ENCODE results near the gene TUBGCP5. TPM values are rescaled to one million over a fixed set of nuclear protein-coding genes. Genes with fewer than 3 reads are reported as not detected.

Gene TUBGCP5
- total RNA-seq, 1 donor from 2014 or later = 12.9 TPM

- Histone ChIP-seq H3K4me3 (ENCODE audit: low read depth, low read length) (no peak overlapping the region), H3K36me3 (ENCODE audit: control insufficient read depth, insufficient read depth, low read length) (no peaks in the 10 kb centered on the region), H3K27me3 (ENCODE audit: control insufficient read depth, insufficient read depth, low read length) (no peaks in the 10 kb centered on the region)
- FAIRE-seq (no peak), DNase-seq (ENCODE audit: low read depth) (no peak)
- no peak for TF ChIP-seq CTCF (IDR thresholded peaks at IDR 0.05; ENCODE audit: insufficient read depth, low read length, severe bottlenecking)
Measured at GRCh38 chr15:22959321-22960101, 79.9 kb downstream of the TUBGCP5 start.

- no peak for TF ChIP-seq CTCF (IDR thresholded peaks at IDR 0.05; ENCODE audit: insufficient read depth, low read length, severe bottlenecking)
- Histone ChIP-seq H3K36me3 (ENCODE audit: control insufficient read depth, insufficient read depth, low read length) (no peaks in the 10 kb centered on the region), H3K27me3 (ENCODE audit: control insufficient read depth, insufficient read depth, low read length) (no peaks in the 10 kb centered on the region), H3K4me3 (ENCODE audit: low read depth, low read length) (no peak overlapping the region)
- no peak for DNase-seq (ENCODE audit: low read depth)
- FAIRE-seq = no peak
Measured at GRCh38 chr15:22958487-22959280, 80.7 kb downstream of the TUBGCP5 start.

- Histone ChIP-seq H3K36me3 (ENCODE audit: control insufficient read depth, insufficient read depth, low read length) (no peaks in the 10 kb centered on the region), H3K27me3 (ENCODE audit: control insufficient read depth, insufficient read depth, low read length) (no peaks in the 10 kb centered on the region), H3K4me3 (ENCODE audit: low read depth, low read length) (no peak overlapping the region)
- no peak for FAIRE-seq
- TF ChIP-seq CTCF (IDR thresholded peaks at IDR 0.05; ENCODE audit: insufficient read depth, low read length, severe bottlenecking) = no peak
- no peak for DNase-seq (ENCODE audit: low read depth)
Measured at GRCh38 chr15:22956978-22957260, 82.5 kb downstream of the TUBGCP5 start.

- no peak overlapping the region for H3K4me3 ChIP-seq (ENCODE audit: low read depth, low read length)
- FAIRE-seq = no peak
- no peaks in the 10 kb centered on the region for H3K27me3 ChIP-seq (ENCODE audit: control insufficient read depth, insufficient read depth, low read length)
- DNase-seq (ENCODE audit: low read depth) = no peak
- H3K36me3 ChIP-seq (ENCODE audit: control insufficient read depth, insufficient read depth, low read length) = no peaks in the 10 kb centered on the region
- no peak for TF ChIP-seq CTCF (IDR thresholded peaks at IDR 0.05; ENCODE audit: insufficient read depth, low read length, severe bottlenecking)
Measured at GRCh38 chr15:22956257-22956977, 83.0 kb downstream of the TUBGCP5 start.

GRCh38 chr15:22955544-22956119, 83.7 kb downstream of the TUBGCP5 start:
- no peak for TF ChIP-seq CTCF (IDR thresholded peaks at IDR 0.05; ENCODE audit: insufficient read depth, low read length, severe bottlenecking)
- FAIRE-seq = no peak
- Histone ChIP-seq H3K36me3 (ENCODE audit: control insufficient read depth, insufficient read depth, low read length) (no peaks in the 10 kb centered on the region), H3K27me3 (ENCODE audit: control insufficient read depth, insufficient read depth, low read length) (no peaks in the 10 kb centered on the region), H3K4me3 (ENCODE audit: low read depth, low read length) (no peak overlapping the region)
- no peak for DNase-seq (ENCODE audit: low read depth)
